Effector CD8-positive, alpha-beta T cell (primary cell): ENCODE data around the gene CLIP3.
"Not testable (repeated sequence)": the region's sequence is repeated elsewhere in the genome, so short reads cannot be mapped to it uniquely, and the experiment has no call there.

Experiments used
- DNase-seq: peaks from one replicate; lab custom pipeline; 2025; lab: John Stamatoyannopoulos, UW

CLIP3 gene

GRCh38 chr19:35980997-35981396 lies 51.7 kb downstream of the CLIP3 start:
- not testable (repeated sequence) for DNase-seq

DNA sequence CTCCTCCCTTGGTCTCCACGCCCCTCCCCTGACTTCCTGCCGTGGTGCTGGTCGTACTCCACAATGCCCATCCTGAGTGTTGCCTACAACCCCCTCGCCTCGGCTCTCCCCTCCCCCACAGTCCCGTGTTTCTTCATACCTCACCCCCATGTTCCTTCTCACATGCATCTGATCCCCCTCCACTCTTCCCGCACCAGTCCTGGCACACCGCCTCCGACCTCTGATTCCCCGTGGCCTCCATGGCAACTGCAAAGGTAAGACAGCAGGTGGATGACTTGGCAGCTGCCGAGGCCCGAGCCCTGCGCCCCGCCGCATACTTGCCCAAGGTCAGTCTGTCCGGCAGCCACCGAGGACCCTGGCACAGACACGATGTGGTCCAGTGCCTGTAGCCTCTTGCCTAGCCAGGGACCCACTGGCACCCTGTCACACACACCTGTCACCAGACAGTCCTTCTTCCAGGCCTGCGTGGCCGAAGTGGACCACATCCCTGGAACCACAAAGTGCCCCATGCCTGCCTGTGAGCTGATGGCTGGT lies 53.8 kb downstream of the CLIP3 start:
- no peak for DNase-seq

GRCh38 chr19:35978271-35978670 lies 54.4 kb downstream of the CLIP3 start:
- no peak for DNase-seq

GRCh38 chr19:35977446-35978222 lies 55.0 kb downstream of the CLIP3 start:
- no peak for DNase-seq

DNA sequence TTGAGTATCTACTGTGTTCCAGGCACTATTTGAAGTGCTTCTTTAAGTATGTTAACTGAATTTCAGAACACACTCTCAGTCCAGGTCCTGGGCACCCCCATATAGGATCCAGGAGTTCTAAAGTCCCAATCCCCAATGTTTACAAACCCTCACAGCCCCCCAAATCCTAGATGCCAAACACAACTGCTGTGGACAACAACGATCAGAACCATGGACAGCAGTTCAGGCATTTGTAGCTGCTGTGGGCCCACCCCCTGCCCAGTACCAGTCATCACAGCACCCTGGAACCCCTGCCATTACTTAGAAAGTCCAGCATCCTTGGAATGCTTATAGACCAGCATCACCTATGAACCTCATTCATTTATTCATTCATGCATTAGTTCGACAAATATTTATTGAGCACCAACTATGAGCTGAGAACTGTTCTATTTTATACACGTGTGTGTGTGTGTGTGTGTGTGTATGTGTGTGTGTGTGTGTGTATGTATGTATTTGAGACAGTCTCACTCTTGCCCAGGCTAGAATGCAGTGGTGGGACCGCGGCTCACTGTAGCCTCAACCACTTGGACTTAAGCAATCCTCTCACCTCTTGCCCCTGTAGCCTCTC lies 57.0 kb downstream of the CLIP3 start:
- DNase-seq: no peak

GRCh38 chr19:35973487-35973886 lies 59.2 kb downstream of the CLIP3 start:
- no peak for DNase-seq

DNA sequence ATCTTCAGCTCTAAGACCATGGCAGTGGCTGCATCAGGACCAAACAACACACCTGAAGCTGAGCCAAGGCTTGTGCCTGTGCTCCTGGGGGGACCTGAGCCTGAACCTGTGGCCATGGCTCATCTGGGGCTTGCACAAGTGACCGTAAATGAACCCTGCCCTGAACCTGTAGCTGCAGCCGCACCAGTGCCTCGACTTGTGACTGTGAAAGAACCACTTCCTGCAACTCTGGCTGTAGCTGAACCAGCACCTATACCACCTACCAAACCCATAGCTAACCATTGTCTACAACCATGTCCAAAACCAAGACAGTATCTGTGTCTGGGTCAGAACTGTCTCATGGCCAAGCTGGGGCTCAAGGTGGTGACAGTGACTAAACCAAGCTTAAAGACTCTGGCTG lies 65.9 kb downstream of the CLIP3 start:
- DNase-seq: no peak
